Fibroblast of peridontal ligament (primary cell): ENCODE results near the gene CACNA1H.

Experiments
- DNase-seq: peaks from one replicate; pipeline ENCODE4 v3.0.0-alpha.2; 2010; ENCODE audit errors: extremely low read depth

The CACNA1H gene

GRCh38 chr16:1152651-1153259 lies at the start of gene CACNA1H:
Gene CACNA1H, plus strand, starts transcription at chr16:1153106. Its CDS starts 632 bp downstream, at chr16:1153738.
- no peak for DNase-seq

DNA sequence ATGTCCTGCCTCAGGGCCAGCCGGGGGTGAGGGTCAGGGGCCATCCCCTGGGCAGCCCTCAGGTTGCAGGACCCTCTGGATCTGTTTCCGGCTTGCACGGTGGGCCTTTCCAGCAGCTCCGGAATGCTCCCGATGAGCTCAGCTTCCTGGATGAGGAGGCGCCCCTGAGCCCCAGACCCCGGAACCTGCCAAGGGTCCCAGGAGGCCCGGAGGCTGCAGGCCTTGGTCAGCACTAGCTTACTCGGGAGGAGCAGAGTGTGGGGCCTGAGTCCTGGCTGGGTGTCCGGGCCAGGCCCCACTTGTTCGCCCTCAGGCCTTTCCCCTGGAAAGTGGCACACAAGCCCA lies 49.3 kb upstream of the CACNA1H start:
- no peak for DNase-seq

DNA sequence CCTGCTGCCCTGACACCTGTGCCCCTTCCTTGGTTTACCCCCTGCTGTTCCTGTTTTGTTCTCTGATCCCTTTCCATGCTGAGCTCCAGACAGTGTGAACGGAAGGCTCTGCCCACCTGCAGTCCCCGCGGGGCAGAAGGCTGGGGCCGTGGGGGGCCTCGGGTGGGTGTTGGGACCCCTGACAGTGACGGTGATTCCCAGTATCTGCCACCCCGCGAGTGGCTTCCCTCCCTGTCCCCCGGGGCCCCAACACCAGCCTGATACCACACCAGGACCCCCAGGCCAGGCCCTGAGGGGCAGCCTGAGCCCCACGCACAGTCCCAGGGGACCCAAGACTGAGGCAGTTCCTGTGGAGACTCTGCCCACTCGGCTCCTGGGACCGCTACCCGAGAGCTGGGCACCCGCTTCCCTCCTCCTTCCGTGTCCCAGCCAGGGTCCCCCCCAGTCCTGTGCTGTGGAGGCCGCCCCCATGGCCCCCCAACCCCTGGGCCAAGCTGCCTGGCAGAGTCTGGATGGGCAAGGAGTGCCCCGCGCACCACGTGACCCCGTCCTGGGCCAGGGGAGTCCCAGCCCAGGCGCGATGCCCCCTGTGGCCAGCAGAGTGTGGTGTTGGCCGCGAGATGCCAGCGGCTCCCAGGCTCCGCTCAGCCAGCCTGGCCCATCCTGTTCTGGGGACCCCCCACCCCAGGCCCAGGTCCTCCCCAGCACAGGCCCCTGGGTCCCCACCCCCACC lies 46.9 kb upstream of the CACNA1H start:
- DNase-seq, result peak; percentile 23

GRCh38 chr16:1106659-1107058 lies 46.2 kb upstream of the CACNA1H start:
- DNase-seq, result no peak

DNA sequence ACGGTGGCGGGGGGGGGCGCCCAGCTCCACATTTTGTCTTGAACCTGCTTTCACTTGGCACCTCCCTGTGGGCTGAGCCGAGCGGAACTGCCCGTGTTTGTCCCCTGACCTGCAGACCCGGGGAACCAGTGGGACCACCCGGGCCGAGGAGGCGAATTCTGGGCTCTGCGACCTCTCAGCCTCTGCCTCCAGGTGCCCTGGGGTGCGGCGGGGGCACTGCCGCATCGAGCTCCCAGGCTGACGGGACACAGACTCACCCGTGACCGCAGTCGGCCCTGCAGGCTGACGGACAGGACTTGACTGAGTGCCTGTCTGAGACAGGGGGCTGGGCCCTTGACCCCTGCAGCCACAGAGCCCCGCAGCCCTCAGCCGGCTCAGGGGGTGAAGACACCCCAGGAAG lies 45.8 kb upstream of the CACNA1H start:
- no peak for DNase-seq

DNA sequence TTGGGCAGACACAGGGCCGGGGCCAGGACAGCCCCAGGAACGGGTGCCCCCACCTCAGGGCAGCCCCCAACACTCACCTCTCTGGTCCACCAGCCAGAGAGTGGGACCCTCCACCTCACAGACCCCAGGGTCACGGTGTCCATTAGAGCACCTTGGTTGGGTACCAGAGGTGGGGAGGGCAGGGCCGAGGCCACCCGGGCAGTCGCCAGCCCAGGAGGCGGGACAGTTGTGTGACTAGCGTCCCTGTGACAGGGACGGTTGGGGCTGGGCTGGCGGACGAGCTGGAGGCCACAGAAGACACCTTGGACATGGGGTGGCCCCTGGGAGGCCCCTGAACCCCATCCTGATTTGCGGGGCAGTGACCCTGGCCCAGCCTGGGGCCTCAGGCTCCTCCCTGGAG lies 45.2 kb upstream of the CACNA1H start:
- DNase-seq, result no peak

DNA sequence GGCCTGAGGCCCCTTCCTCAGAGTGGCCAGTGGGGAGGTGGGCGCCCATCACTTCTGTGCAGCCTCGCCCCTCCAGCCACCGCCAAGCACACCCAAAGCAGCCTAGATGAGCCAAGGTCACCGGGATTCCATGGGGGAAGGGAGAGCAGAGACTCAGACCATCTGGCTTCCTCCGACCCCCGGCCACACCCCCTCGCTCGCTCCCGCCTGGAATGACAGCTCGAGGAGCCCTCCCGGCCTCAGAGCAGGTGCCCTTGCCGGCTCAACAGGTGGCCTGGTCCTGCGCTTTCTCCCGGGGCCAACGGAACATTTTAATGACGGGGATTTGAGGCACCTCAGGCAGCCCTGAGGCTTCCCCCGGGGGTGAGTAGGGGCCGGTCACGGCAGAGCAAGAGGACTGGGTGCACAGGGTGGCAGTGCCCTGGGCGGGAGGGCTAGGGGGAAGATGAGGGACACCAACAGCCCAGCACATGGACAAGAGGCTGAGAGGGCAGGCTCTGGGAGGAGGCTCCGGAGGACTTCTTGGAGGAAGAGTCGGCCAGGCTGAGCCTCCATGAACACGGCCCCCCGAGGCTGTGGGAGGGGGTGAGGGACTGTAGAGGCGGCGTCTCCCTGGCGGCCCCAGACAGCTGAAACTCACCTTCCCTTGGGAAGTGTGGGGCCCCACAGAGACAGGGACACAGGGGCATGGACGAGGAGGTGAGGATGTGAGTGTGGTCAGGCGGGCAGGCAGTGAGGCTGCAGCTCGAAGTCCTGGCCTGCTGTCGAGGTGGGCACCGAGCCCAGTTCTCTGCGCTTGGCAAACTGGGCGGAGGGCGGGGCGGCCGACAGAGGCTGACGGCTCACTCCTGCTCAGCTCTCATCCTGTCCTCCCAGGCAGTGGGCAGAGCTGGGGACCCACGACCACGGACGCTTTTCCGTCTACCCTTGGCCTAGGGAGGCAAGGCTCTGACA lies 44.3 kb upstream of the CACNA1H start:
- peak; percentile 22 for DNase-seq

GRCh38 chr16:1109648-1110047 lies 43.3 kb upstream of the CACNA1H start:
- DNase-seq, result no peak

DNA sequence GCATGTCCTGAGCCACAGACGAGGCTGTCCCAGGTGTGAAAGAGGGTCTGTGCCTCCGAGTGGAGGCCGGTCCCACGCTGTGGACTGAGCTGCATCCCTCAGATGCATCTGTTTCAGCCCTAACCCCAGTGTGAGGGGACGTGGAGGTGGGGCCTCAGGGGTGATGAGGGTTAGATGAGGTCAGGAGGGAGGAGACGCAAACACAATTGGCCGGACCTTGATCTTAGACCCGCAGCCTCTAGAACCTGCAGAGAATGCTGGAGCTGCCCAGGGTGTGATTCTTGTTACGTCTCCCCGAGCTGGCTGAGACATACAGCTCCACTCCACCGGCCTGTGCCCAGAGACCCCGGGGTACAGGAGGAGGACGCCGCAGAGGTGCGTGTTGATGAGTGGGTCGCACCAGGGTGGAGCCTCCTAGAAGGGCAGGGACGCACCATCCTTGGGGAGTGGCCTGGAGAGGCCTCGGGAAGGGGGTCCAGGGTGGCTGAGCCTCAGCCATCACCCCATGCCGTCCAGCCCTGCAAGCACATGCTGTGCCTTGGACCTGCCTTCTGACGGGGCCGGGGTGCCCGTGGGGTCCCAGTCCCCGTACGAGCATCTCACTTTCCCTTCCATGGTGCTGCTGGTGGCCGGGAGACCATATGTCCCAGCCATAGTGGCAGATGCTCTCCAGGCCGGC lies 40.3 kb upstream of the CACNA1H start:
- DNase-seq, result no peak

DNA sequence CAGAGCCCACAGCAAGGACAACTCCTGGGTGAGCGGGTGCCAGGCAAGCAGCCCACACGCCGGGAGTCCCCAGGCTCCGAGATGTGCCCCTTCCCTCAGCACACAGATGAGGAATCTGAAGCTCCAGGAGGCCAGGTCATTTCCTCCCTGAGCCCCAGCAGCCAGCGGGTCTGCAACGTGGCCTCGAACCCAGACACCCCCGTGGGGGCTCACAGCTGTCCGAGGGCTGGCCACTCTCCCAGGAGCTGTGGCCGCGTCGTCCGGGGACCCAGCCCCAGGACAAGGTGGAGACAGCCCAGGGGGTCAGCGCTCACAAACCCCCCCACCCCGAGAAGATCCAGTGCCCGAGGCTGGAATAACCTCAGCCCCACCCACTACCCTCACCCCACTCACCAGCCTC lies 39.4 kb upstream of the CACNA1H start:
- DNase-seq, result no peak

DNA sequence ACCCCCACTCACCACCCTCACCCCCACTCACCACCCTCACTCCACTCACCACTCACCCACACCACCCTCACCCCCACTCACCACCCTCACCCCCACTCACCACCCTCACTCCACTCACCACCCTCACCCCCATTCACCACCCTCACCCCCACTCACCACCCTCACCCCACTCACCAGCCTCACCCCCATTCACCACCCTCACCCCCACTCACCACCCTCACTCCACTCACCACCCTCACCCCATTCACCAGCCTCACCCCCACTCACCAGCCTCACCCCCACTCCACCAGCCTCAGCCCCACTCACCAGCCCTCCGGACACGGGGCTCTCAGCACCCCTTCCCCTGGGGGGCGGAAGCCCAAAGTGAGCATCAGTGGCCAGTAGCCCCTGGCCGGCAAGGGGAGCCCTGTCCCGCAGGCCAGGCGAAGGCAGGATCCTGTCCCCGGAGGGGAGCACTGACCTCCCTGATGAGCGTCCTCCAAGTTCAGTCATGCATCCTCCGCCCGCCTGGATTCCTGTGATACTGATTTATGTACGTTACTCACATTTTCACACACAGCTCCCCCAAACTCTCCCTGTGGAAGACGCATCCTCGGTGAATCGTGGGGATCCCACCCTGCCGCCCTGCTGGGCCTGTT lies 38.9 kb upstream of the CACNA1H start:
- no peak for DNase-seq

GRCh38 chr16:1116693-1117077 lies 36.2 kb upstream of the CACNA1H start:
- no peak for DNase-seq

DNA sequence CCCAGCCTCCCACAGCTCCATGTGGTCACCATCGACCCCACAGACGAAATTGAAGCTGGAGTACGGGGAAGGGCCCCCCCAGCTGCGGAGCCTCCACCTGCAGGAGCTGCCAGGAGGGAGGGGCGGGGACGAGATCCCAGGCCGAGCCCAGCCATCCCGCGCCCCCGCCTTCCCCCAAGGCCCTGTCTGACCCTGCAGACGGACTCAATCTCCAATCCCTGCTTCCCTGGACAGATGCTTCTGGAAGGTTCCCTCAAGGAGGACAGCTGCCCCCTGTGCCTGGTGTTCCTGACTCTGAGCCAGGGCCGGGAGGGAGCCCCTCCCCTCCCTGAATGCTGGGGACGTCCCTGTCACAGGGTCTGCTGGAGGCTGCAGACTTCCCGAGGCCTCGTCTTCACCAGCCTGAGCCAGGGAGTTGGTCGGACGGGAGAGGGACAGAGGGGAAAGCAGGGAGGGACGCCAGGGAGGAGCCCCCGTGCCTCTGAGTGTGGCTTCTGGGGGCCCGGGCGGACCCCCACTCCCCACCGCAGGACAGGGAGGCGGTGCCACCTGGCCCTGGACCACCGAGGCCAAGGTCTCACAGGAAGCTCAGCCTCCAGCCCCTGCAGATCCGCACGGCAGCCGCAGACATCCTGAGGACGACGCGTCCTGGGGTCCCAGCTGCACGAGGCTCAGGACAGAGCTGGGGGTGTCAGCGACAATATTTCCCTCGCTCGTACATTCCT lies 35.6 kb upstream of the CACNA1H start:
- DNase-seq, result no peak

DNA sequence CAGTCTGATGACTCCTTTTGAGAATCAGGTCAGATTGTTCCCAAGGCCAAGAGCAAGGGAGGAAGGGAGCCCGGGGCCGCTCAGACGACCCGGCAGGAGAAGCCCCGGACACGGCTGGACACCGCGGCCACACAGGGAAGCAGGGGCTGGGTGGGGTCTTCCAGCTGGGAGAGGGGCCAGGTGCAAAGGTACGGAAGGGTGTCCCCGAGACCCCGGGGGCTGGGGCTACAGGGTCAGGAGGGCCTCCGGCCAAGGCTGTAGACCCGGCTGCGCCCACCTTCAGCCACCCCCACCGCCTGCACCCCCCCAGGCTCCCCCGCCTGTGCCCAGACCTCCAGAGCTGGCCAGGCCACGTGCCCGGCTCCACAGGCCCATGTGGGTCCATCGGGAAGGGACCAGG lies 35.0 kb upstream of the CACNA1H start:
- no peak for DNase-seq

DNA sequence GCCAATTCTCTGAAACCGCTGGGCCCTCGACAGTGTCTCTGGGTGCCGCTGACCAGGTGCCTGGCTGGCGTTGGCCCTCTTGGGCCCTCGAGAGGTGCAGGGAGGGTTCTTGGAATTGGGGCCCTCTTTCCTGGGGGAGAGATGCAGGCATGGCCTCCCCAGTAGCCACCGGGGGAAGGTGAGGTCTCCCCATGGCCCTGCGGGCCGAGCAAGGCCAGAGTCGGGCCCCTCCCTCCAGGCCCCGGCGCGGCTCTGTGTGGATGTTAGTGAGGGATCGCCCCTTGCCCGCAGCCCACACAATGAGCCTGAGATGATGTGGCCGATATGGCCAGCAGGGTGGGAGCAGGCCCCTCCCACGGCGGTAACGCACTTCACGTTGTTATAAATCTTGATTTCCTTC lies 33.8 kb upstream of the CACNA1H start:
- DNase-seq, result no peak

GRCh38 chr16:1119766-1120576 lies 32.9 kb upstream of the CACNA1H start:
- no peak for DNase-seq

DNA sequence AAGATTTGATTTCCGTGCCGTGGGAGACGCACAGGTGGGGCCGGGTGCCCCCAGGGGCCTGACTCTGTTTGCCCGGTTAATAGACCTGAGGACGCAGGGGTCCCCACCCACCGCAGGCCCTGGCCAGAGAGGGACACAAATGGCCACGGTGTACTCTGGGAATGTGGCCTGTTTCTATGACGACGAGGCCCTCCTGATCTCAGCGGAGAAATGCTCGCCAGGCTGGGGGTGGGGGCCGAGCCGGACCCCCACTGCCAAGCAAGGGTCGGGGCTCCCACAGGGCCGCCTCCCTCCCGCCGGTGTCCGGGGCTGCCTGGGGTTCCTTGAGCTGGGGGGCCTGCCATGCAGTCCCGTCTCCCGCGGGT lies 32.3 kb upstream of the CACNA1H start:
- no peak for DNase-seq

DNA sequence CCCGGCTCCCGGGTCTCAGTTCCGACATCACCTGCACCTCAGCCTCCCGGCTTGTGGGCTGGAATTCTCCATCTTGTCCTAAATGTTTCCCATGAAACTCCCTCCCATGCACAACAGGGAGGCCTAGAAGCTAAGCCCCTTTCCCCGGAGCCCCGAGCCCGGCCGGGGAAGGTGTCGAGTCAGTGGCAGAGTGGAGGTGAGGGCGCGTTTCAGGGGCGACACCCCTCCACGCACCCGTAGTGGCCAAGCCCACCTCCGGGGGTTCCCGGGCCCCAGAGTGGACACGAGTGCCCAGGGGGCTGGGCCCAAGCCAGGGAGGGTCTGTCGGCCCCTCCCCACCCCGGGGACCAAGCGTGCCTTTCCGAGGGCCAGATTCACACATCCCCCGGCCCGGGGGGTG lies 31.9 kb upstream of the CACNA1H start:
- DNase-seq, result no peak

DNA sequence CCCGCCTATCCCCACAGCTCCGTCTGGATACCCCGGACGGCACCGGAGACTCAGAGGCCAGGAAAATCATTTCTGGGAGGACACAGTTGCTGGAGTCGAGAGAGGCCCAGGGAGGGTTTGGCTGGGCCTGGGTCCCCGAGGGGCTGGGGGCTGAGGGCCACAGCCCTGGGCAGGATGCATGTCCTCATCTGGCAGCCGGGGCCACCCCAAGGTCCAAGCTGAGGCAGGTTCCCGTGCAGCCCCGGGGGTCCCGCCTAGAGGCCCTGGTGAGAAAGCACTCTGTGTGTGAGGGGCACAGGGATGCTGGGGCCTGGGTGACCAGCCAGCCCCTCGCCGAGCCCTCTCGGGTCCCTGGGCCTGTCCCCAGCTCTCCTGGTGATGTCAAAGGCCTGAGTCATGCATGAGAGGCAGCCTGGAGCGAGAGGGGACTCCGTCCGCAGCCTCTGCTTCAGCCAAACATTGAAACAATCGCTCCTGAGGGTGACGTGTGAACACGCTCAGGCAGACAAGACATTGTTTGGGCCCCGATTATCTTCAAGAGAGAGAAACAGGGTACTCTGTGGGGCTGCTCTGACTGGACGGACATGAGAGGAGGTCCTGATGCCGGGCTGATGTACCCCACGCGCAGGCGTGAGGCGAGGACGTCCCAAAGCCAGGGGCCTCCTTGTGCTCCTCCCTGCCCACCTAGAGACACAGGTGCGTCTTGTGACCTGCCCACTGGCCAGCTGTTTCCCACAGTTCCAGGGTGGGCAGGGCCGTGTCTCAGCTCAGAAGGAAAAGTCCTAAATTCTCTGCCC lies 31.1 kb upstream of the CACNA1H start:
- DNase-seq, result no peak
